Ramos (cell line): ENCODE measurements around the gene AGTRAP.

Experiments
- in situ Hi-C: fragments of 300-500 bp; cut with MboI; formaldehyde crosslinking; loops from one replicate; pipeline ENCODE4 v1.14.3; 2022; ENCODE audit warnings: low sequenced_read_pairs; ENCODE audit not compliant: unreplicated experiment

Gene AGTRAP

DNA sequence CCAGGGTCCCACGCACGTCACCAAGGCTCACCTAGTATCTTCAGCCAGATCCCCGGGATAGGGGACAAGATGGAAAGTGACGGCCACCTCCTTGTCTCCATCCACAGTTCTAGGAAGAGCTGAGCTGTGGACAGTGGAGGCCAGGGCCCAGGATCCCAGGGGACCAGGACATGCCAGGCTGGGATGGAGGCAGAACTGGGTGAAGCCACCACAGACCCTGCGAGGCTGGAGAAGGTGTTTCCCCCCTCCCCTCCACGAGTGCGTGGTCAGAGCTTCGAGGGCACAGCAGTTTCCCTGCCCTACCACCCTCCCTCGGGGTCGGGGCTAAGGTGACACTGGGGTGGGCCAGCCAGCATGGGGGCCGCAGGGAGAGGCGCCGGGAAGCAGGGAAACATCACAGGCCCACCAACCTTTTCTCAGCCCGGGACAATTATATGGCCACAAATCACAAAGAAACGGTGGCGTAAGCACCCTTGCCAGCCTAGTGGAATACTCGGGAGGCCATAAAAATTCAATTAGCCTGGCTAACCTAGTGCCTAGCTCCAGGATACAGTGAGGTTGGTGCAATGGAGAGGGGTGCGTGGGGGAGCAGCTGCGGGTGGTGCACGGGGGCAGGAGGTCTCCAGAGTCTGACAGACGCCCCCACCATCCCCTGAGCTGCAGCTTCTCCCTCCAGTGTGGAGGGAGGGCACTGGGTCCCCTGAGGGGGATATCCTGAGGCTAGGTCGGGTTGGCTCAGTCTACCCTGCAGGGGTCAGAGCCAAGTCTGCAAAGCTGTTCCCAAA lies 31.1 kb upstream of the AGTRAP start:
- in situ Hi-C loops: no loop called here

GRCh38 chr1:11705596-11705995 lies 30.3 kb upstream of the AGTRAP start:
- in situ Hi-C loops: no loop called here

GRCh38 chr1:11706292-11706691 lies 29.6 kb upstream of the AGTRAP start:
- in situ Hi-C loops: no loop called here

- in situ Hi-C loops: no loop called here
Measured at GRCh38 chr1:11707621-11708276, 28.2 kb upstream of the AGTRAP start.

DNA sequence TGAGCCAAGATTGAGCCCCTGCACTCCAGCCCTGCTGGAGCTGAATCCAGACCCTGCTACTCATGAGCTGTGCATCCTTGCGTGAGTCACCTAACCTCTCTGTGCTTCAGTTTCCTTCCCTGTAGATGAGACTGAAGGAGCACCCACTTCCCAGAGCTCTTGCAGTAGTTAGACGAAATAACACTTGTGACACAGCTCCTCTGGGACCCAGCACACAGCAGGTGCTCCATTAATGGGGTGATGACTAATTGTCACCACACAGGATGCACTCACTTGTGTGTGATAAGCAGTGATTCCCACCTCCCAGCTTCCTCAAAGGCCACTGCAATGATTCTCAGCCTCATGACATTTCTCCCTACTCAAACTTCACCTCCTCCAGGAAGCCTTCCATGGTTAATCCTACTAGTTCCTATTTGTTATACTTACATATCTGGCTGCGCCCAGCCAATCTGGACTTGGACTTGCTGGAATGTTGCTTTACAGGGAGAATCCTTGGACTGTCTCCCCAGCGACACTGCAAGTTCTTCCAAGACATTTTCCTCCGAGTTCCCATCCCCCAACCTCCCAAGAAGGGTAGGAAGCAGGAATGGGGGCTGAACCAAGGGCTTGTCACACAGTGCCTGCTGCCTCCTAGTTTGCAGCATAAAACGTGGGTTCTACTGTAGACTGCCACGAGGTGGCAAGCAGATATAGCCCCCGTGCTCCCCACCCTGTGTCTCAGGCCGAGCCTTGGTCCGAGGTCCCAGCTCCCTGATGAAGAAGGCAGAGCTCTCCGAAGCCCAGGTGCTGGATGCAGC lies 27.2 kb upstream of the AGTRAP start:
- in situ Hi-C loops: no loop called here

GRCh38 chr1:11711490-11711889 lies 24.4 kb upstream of the AGTRAP start:
- in situ Hi-C loops: no loop called here

DNA sequence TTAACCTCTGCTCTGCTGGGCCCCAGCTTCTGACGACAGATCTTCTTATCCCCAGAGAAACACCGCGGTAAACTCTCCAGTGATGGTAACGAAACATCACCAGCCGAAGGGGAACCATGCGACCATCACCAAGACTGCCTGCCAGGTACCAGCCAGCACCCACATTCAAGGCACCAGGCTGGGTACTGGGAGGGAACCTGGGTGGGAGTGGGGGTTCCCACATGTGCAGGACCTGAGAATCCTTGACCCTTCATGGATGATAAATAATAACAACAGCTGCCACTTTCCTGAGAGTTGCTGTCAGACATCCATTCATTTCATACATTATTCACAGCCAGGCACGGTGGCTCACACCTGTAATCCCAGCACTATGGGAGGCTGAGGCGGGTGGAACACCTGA lies 23.7 kb upstream of the AGTRAP start:
- in situ Hi-C loops: no loop called here

- in situ Hi-C loops: no loop called here
Measured at GRCh38 chr1:11713095-11713494, 22.8 kb upstream of the AGTRAP start.

DNA sequence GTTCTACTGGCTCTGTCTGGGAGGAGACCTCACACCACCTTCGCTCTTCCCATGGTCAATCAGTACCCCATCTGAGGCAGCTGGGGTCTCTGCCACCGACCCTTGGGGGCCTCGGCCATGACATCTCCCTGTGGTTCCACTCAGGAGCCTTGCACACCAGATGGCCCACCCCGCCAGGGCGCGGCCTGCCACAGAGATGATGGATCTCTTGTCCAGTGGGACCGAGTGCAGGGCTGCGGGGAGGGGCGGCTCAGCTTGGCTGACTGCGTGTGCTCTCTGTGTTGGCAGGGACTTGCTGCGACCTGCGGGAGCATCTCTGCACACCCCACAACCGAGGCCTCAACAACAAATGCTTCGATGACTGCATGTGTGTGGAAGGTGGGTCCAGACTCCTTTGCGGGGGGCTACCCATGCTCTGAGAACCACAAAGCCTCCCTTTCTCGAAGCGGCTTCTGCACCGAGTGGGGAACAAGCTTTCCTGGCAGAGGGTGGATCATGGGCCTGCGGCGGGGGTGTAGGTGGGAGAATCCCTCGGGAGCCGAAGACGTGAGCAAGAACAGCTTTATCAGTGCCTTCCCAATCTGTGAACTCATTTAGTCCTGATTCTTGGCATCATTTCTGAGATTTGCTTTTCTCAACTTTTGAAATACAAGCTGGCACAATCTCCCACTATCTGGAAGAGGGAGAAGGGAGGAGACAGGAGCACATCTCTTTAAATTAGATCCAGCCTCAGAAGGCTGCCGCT lies 20.9 kb upstream of the AGTRAP start:
- in situ Hi-C loops: loop anchor here (5.0 kb wide), 1 partner anchor 53 kb away; the partner anchor contains the start of gene FBXO6

DNA sequence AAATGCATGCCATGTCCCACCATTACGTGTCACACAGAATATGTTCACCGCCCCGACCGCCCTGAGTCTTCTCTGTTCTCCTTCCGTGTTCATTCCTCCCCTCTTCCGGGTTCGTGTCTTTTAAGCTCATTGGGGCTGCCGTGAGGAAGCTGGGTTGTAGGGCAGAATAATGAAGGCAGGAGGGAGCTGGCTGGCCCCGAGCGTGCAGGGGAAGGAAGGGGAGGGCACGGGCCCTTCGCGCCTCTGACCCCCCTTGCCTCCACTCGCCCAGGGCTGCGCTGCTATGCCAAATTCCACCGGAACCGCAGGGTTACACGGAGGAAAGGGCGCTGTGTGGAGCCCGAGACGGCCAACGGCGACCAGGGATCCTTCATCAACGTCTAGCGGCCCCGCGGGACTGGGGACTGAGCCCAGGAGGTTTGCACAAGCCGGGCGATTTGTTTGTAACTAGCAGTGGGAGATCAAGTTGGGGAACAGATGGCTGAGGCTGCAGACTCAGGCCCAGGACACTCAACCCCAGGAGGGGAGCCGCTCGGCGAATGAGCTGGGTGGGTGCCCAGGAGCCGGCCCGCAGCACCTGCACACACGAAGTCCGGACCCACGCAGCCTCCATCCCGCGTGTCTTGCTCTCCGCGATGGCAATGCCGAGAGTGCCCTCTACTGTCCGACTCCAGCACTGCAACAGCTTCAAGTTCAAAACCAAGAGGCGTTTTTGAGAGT lies 16.5 kb upstream of the AGTRAP start:
- in situ Hi-C loops: loop anchor here (5.0 kb wide), 1 partner anchor 57 kb away; the partner anchor contains the start of gene FBXO6

DNA sequence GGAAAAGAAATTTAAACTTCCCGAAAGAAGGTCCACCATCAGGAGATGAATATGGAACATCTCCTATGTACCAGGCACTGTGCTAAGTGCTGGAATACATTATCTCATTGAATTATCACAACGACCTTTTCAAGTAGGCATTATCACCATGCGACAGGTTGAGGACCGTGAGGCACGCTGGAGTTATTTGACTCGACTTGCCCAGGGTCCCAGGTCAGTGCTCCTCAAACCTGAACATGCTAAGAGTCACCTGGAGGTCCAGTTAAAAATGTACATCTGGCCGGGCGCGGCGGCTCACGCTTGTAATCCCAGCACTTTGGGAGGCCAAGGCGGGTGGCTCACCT lies 15.9 kb upstream of the AGTRAP start:
- in situ Hi-C loops: no loop called here

- in situ Hi-C loops: no loop called here
Measured at GRCh38 chr1:11720525-11720924, 15.4 kb upstream of the AGTRAP start.

GRCh38 chr1:11721311-11721710 lies 14.6 kb upstream of the AGTRAP start:
- in situ Hi-C loops: no loop called here

GRCh38 chr1:11722538-11722937 lies 13.4 kb upstream of the AGTRAP start:
- in situ Hi-C loops: no loop called here

GRCh38 chr1:11725616-11726015 lies 10.3 kb upstream of the AGTRAP start:
- in situ Hi-C loops: no loop called here

DNA sequence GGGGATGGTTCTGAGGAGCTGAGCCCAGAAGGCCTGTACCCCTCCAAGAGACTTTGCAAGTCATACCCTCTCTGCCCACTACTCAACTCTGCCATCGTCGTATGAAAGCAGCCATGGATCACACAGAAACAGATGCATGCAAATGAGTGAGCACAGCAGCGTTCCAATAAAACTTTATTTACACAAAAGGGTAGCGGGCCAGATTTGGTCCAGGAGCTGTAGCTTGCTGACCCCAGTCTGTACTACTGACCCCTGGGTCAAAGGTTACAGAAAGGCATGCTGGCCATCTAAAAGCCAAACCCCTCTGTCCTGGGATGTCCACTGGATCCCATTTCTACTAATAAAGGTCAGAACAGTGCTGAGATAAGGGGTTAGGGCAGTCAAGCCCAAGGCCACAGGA lies 8.8 kb upstream of the AGTRAP start:
- in situ Hi-C loops: no loop called here

- in situ Hi-C loops: no loop called here
Measured at GRCh38 chr1:11728126-11728806, 7.7 kb upstream of the AGTRAP start.

DNA sequence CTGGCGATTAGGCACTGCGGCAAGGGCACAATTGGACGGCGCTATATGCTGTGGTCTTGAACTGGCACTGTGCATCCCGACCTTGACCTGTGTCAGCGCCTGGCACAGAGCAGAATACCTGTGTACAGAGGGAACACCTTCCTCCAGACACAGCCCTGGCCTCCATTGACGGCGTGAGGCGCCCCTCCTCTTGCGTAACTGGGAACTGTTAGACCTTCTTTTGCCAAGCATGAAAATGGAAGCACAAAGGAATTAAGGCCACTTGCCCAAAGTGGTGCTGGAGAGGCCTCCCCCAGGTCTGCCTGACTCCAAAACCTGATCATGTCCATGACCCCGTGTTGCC lies 6.8 kb upstream of the AGTRAP start:
- in situ Hi-C loops: no loop called here
